Activated CD4-positive, alpha-beta T cell treated with anti-CD3 and anti-CD28 coated beads, Interleukin-2, amount 50 U/mL, for 4 hours (primary cell): ENCODE measurements around the gene RCAN3.
A peak's percentile ranks its signal among the peaks of the same experiment; 100 is the strongest.
"Not testable (repeated sequence)": the region's sequence is repeated elsewhere in the genome, so short reads cannot be mapped to it uniquely, and the experiment has no call there.

Experiments
- DNase-seq, 2 experiments: peaks; one replicate each; pipeline ENCODE4 v3.0.0-alpha.2; 2020

The RCAN3 gene

GRCh38 chr1:24502709-24503058 is at the start of gene RCAN3:
RCAN3 (plus strand) TSS chr1:24502836; CDS start chr1:24514373, 11,537 bp downstream.
- DNase-seq, result peak; percentile 77 to 83

- DNase-seq, result no peak
These were observed 49.6 kb upstream of the RCAN3 start for GRCh38 chr1:24452922-24453485.

GRCh38 chr1:24454673-24455072 is 48.0 kb upstream of the RCAN3 start:
- no peak for DNase-seq

- DNase-seq, result no peak
These were observed 47.4 kb upstream of the RCAN3 start for GRCh38 chr1:24455272-24455671.

GRCh38 chr1:24457866-24458265 is 44.8 kb upstream of the RCAN3 start:
- DNase-seq, result no peak

GRCh38 chr1:24459551-24460266 is 42.9 kb upstream of the RCAN3 start:
- no peak for DNase-seq

GRCh38 chr1:24462128-24462527 is 40.5 kb upstream of the RCAN3 start:
- DNase-seq, result not testable (repeated sequence)

GRCh38 chr1:24463776-24464735 is 38.6 kb upstream of the RCAN3 start:
- no peak for DNase-seq

- no peak for DNase-seq
These were observed 37.5 kb upstream of the RCAN3 start for GRCh38 chr1:24465099-24465498.

- no peak for DNase-seq
These were observed 37.0 kb upstream of the RCAN3 start for GRCh38 chr1:24465638-24466037.

GRCh38 chr1:24468685-24469316 is 33.8 kb upstream of the RCAN3 start:
- no peak for DNase-seq

GRCh38 chr1:24470592-24470991 is 32.0 kb upstream of the RCAN3 start:
- no peak for DNase-seq

- no peak for DNase-seq
These were observed 29.9 kb upstream of the RCAN3 start for GRCh38 chr1:24472527-24473251.

GRCh38 chr1:24474193-24474592 is 28.4 kb upstream of the RCAN3 start:
- no peak for DNase-seq

GRCh38 chr1:24475700-24476099 is 26.9 kb upstream of the RCAN3 start:
- no peak for DNase-seq

- DNase-seq, result no peak
These were observed 26.1 kb upstream of the RCAN3 start for GRCh38 chr1:24476571-24476970.

GRCh38 chr1:24477309-24477708 is 25.3 kb upstream of the RCAN3 start:
- DNase-seq, result no peak

GRCh38 chr1:24481101-24481500 is 21.5 kb upstream of the RCAN3 start:
- peak; percentile 35 to 56 for DNase-seq

GRCh38 chr1:24481843-24482610 is 20.6 kb upstream of the RCAN3 start:
- DNase-seq, result no peak

- DNase-seq, result no peak
These were observed 19.2 kb upstream of the RCAN3 start for GRCh38 chr1:24483441-24483840.

GRCh38 chr1:24484199-24484598 is 18.4 kb upstream of the RCAN3 start:
- no peak for DNase-seq
